Upper lobe of right lung (tissue), 1 donor: ENCODE data around the gene SGK2. TPM values are rescaled to one million over a fixed set of nuclear protein-coding genes. Genes with fewer than 3 reads are reported as not detected.
A peak's percentile ranks its signal among the peaks of the same experiment; 100 is the strongest.

Experiments
- ATAC-seq: fragments of 200-7000 bp; cut with Tn5 transposase; one replicate; pipeline ENCODE4 v1.9.1; 2020; ENCODE audit warnings: mild to moderate bottlenecking, moderate library complexity
- DNase-seq: peaks from one replicate; pipeline ENCODE4 v3.0.0-alpha.2; 2020
- H3K27ac ChIP-seq: fragments of 200-600 bp; one replicate; pipeline ENCODE4 v1.8.0; 2022
- H3K27me3 ChIP-seq: fragments of 200-600 bp; one replicate; pipeline ENCODE4 v1.8.0; 2022; ENCODE audit warnings: mild to moderate bottlenecking
- H3K36me3 ChIP-seq: fragments of 200-600 bp; one replicate; pipeline ENCODE4 v1.8.0; 2022
- H3K4me1 ChIP-seq: fragments of 200-600 bp; one replicate; pipeline ENCODE4 v1.8.0; 2022
- H3K4me3 ChIP-seq: fragments of 200-600 bp; one replicate; pipeline ENCODE4 v1.8.0; 2022; ENCODE audit warnings: mild to moderate bottlenecking
- H3K9me3 ChIP-seq: fragments of 200-600 bp; one replicate; pipeline ENCODE4 v1.8.0; 2022
- CTCF ChIP-seq: fragments of 200-600 bp; IDR thresholded peaks from one replicate; pipeline ENCODE4 v1.8.0; 2022; ENCODE audit warnings: antibody characterized with exemption
- intact Hi-C: fragments of 100-400 bp; cut with DNase I; formaldehyde crosslinking; loops from one replicate; pipeline ENCODE4 v1.11.0; 2022
- total RNA-seq: library from RNA; stranded (reverse); fragmentation: NEBNext Ultra II Directional; extraction: Animal tissue kit (Norgen Biotek cat#: 25700); gene quantifications from one replicate; pipeline ENCODE4 v1.2.1, GENCODE V29; 2021
- donor health status: DM: no; HTN: yes; CAD: no; lungs with severe emphysema.

SGK2 gene
- total RNA-seq, 1 donor from 2014 or later: 1.7 TPM

GRCh38 chr20:43536817-43537440 lies 21.9 kb upstream of the SGK2 start:
- no peak for TF ChIP-seq CTCF
- Histone ChIP-seq H3K4me3 (no peak overlapping the region), H3K36me3 (no peaks in the 10 kb centered on the region), H3K4me1 (no peaks in the 10 kb centered on the region), H3K9me3 (no peaks in the 10 kb centered on the region), H3K27me3 (no peaks in the 10 kb centered on the region), H3K27ac (no peak overlapping the region)
- no peak for ATAC-seq
- intact Hi-C loops: loop anchor here (5.0 kb wide), 1 partner anchor 545 kb away; no protein-coding TSS in a partner anchor
- DNase-seq: no peak

- DNase-seq: peak; percentile 71
- Histone ChIP-seq H3K36me3 (no peaks in the 10 kb centered on the region), H3K27ac (no peak overlapping the region), H3K27me3 (no peaks in the 10 kb centered on the region), H3K4me1 (no peaks in the 10 kb centered on the region), H3K9me3 (no peaks in the 10 kb centered on the region), H3K4me3 (no peak overlapping the region)
- intact Hi-C loops: loop anchor here (5.0 kb wide), 1 partner anchor 544 kb away; no protein-coding TSS in a partner anchor
- ATAC-seq: peak; percentile 80
- peak; percentile 94 for TF ChIP-seq CTCF
Measured at GRCh38 chr20:43537921-43538877, 20.6 kb upstream of the SGK2 start.

- peak; percentile 57 for DNase-seq
- ATAC-seq: no peak
- Histone ChIP-seq H3K27me3 (no peaks in the 10 kb centered on the region), H3K9me3 (no peaks in the 10 kb centered on the region), H3K27ac (no peak overlapping the region), H3K36me3 (no peaks in the 10 kb centered on the region), H3K4me3 (no peak overlapping the region), H3K4me1 (no peaks in the 10 kb centered on the region)
- no peak for TF ChIP-seq CTCF
- intact Hi-C loops: loop anchor here (5.0 kb wide), 1 partner anchor 543 kb away; no protein-coding TSS in a partner anchor
Measured at GRCh38 chr20:43538878-43539700, 19.7 kb upstream of the SGK2 start.

- ATAC-seq (no peak), DNase-seq (peak; percentile 40)
- Histone ChIP-seq H3K27ac (no peak overlapping the region), H3K36me3 (no peaks in the 10 kb centered on the region), H3K4me1 (no peaks in the 10 kb centered on the region), H3K27me3 (no peaks in the 10 kb centered on the region), H3K9me3 (no peaks in the 10 kb centered on the region), H3K4me3 (no peak overlapping the region)
- no peak for TF ChIP-seq CTCF
- intact Hi-C loops: loop anchor here (5.0 kb wide), 1 partner anchor 542 kb away; no protein-coding TSS in a partner anchor
Measured at GRCh38 chr20:43539975-43540672, 18.7 kb upstream of the SGK2 start.

GRCh38 chr20:43540673-43541060 lies 18.2 kb upstream of the SGK2 start:
- DNase-seq (peak; percentile 36), ATAC-seq (no peak)
- H3K4me1 ChIP-seq: no peaks in the 10 kb centered on the region
- H3K9me3 ChIP-seq: no peaks in the 10 kb centered on the region
- no peak overlapping the region for H3K4me3 ChIP-seq
- no peak overlapping the region for H3K27ac ChIP-seq
- intact Hi-C loops: no loop called here
- no peak for TF ChIP-seq CTCF
- H3K36me3 ChIP-seq: no peaks in the 10 kb centered on the region
- H3K27me3 ChIP-seq: no peaks in the 10 kb centered on the region
